ENCODE measurements around the gene AMHR2. TPM values are rescaled to one million over a fixed set of nuclear protein-coding genes. Genes with fewer than 3 reads are reported as not detected.

AMHR2 gene
- total RNA-seq, 1 experiment from 2014 or later: 0.29 TPM

GRCh38 chr12:53450936-53451335, 27.3 kb downstream of the AMHR2 start:
- ChIA-PET POLR2A (ENCODE audit: unreplicated experiment) (interaction anchor here (0.6 kb wide), 1 partner anchor 31 kb away, joined by 4 read pairs; no protein-coding TSS in a partner anchor), CTCF (no interaction called here)
- Histone ChIP-seq H2AFZ (ENCODE audit: low read length) (no peak overlapping the region), H3K27ac (ENCODE audit: low read length) (no peak overlapping the region), H3K4me2 (ENCODE audit: low read length) (no peak overlapping the region), H3K79me2 (ENCODE audit: low read length) (peaks cover 38% of the 10 kb centered on the region), H3K9me2 (replicated peaks; ENCODE audit: low read length) (no peaks in the 10 kb centered on the region), H3K36me3 (ENCODE audit: low read depth, low read length) (peaks cover 35% of the 10 kb centered on the region), H3K4me1 (ENCODE audit: insufficient read depth, low read length) (peaks cover 12% of the 10 kb centered on the region), H3K9me3 (ENCODE audit: low read length) (no peaks in the 10 kb centered on the region), H4K20me1 (ENCODE audit: low read length) (peaks cover 34% of the 10 kb centered on the region), H3F3A (ENCODE audit: low read length, unreplicated experiment) (no peaks in the 10 kb centered on the region), H3K27me3 (ENCODE audit: low read length) (no peaks in the 10 kb centered on the region), H3K9ac (ENCODE audit: low read length) (no peak overlapping the region), H3K4me3 (ENCODE audit: low read length) (no peak overlapping the region)
- intact Hi-C loops (cut with micrococcal nuclease): loop anchor here (1.0 to 2.0 kb wide), 2 partner anchors 10 to 30 kb away; partner anchors contain the start of gene PRR13
- BruUV-seq (replicated peaks): no TSS peak
- DNase-seq (no peak), ATAC-seq (no peak)
- TF ChIP-seq EZH2phosphoT487 (IDR thresholded peaks at IDR 0.05; ENCODE audit: borderline replicate concordance, low read length): no peak
- no peak for TF ChIP-seq CTCF (conservative IDR thresholded peaks at IDR 0.05; ENCODE audit: low read depth, low read length)
- no peak for TF ChIP-seq EZH2 (IDR thresholded peaks at IDR 0.05; ENCODE audit: low read length, unreplicated experiment)

GRCh38 chr12:53451661-53452158, 28.1 kb downstream of the AMHR2 start, which contains the start of gene PCBP2:
PCBP2 (plus strand) TSS chr12:53452102; CDS start chr12:53454801, 2,699 bp downstream.
- Histone ChIP-seq H3K79me2 (ENCODE audit: low read length) (peaks cover 46% of the 10 kb centered on the region), H4K20me1 (ENCODE audit: low read length) (peaks cover 41% of the 10 kb centered on the region), H3K36me3 (ENCODE audit: low read depth, low read length) (peaks cover 40% of the 10 kb centered on the region), H3K9me2 (replicated peaks; ENCODE audit: low read length) (no peaks in the 10 kb centered on the region), H3K27me3 (ENCODE audit: low read length) (no peaks in the 10 kb centered on the region), H3K9me3 (ENCODE audit: low read length) (no peaks in the 10 kb centered on the region), H3K4me2 (ENCODE audit: low read length) (peak within 1 kb of the TSS; percentile 94), H3K9ac (ENCODE audit: low read length) (peak within 1 kb of the TSS; percentile 99), H3K4me3 (ENCODE audit: low read length) (peak within 1 kb of the TSS; percentile 95), H3K27ac (ENCODE audit: low read length) (peak within 1 kb of the TSS; percentile 79), H2AFZ (ENCODE audit: low read length) (peak within 1 kb of the TSS; percentile 54; the same call in 1 of the 2 replicates), H3F3A (ENCODE audit: low read length, unreplicated experiment) (no peaks in the 10 kb centered on the region), H3K4me1 (ENCODE audit: insufficient read depth, low read length) (peaks cover 12% of the 10 kb centered on the region)
- intact Hi-C loops (cut with micrococcal nuclease): loop anchor here (1.0 to 2.0 kb wide), 3 partner anchors 10 to 31 kb away; partner anchors contain the start of gene PRR13
- BruUV-seq (replicated peaks): no TSS peak
- ChIA-PET CTCF (no interaction called here), POLR2A (ENCODE audit: unreplicated experiment) (no interaction called here)
- peak; percentile 98 for ATAC-seq
- DNase-seq: peak; percentile 99
- TF ChIP-seq EZH2phosphoT487 (IDR thresholded peaks at IDR 0.05; ENCODE audit: borderline replicate concordance, low read length) (no peak), CTCF (conservative IDR thresholded peaks at IDR 0.05; ENCODE audit: low read depth, low read length) (peak; percentile 84)

Measured in PC-3 (cell line).